GM18499 (cell line): ENCODE measurements around the gene WNT3A.
"Not testable (repeated sequence)": the region's sequence is repeated elsewhere in the genome, so short reads cannot be mapped to it uniquely, and the experiment has no call there.

Source experiments
- ATAC-seq: cut with Tn5 transposase; IDR thresholded peaks from one replicate; pipeline ENCODE4 v1.9.1; 2021; ENCODE audit warnings: moderate number of reproducible peaks; ENCODE audit not compliant: insufficient read depth, unreplicated experiment

The WNT3A gene

GRCh38 chr1:228009828-228010775 is 3.3 kb downstream of the WNT3A start:
- ATAC-seq = no peak

GRCh38 chr1:228010921-228011320 is 4.1 kb downstream of the WNT3A start:
- no peak for ATAC-seq

DNA sequence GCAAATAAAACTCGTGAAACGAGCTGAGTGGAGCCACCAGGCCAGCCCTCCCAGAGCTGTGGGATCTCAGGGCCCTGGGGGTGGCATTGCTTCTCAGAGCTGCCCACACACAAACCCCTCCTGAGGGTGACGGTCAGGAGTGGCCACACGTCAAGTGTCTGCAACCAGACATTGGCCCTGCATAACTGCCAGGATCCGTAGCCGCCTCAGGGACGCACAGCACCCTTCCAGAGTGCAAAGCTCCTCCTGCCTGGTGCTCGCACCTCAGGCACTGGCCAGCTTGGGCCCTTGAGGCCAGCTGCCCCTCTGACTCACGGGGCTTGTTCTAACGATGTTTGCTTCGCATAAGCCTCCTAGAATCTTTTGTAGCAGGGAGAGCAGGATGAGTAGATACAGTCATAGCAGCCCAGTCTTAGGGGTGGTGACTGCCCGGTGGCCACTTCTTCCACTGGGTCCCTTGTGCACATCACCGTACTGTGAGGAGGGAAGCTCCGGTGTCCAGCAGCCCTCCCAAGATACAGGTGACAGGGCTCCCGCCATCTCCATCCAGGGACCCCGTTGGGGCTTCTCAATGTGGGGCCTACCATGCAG is 5.0 kb downstream of the WNT3A start:
- no peak for ATAC-seq

GRCh38 chr1:228012555-228012954 is 5.8 kb downstream of the WNT3A start:
- ATAC-seq = no peak

DNA sequence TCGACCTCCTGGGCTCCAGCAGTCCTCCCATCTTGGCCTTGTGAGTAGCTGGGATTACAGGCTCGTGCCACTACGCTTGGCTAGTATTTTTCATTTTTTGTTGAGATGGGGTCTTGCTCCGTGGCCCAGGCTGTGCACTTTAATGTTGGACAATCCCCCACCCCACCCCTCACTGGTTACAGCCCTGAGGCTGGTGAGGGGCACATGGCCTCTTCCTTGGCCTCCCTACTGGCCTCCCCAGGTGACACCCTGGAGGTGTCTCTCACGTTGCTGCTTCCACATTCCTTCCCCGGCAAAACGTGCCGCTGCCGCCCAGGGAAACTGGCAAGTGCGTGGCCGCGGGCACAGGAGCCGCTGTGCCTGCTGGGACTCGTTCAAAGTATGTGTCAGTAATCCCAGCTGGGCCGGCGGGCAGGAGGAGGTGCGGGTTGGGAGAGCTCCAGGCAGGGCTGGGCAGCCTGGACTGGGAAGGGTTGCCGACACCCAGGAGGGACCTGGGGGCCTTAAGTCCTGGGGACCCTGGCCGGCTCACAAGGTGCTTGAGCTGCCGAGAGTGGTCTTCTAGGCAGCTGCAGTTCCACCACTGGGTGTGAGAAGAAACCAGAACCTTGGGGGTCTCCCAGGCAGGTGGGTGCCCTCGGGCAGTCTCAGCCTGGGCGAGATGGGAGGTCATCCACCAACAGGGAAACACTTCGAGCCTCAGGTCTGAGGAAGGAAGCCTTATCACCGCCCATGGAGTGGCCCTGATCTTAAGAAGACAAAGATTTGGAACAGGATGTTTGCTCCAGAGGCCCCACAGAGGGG is 6.5 kb downstream of the WNT3A start:
- ATAC-seq = no peak

GRCh38 chr1:228013935-228014930 is 7.4 kb downstream of the WNT3A start:
- no peak for ATAC-seq

DNA sequence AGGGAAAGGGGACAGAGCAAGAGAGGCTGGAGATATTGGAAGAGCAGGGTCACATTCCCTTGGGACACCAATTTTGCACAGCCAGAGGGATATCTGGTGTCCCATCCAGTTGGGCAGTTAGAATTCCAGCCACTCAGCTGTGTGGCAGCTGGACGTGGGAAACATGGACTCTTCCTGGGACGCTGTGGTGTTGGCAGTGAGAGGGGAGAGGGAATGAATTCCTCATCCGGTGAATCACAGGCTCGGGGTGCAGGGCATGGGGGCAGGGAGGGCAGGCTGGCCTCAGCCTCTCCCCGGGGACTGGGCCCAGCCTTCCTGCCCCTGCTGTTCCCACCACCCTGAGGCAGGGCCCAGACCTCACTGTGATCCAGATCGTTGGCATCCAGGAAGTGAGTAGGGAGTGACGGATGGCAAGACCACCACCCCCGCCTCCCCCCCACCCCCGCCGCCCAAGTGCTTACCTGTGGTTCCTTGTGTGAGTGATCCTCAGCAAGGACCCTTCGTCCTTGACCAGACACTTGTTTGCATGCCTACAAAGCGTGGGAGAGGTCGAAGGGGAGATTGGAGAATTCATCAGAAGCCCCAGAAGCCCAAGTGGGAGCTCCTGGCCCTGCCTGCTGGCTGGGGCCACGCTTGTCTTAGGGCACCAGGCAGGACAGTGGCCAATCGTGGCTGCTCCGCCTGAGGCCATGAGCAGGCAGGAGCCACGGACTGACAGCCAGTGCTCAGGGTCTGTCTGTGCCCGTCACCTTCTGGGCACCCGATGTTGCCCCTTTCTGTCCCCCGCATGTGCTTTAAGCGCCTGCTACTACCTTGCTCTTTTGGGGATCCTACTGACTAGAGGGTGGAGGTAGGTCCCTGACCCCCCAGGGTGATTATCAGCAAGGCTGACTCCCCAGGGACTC is 8.7 kb downstream of the WNT3A start:
- no peak for ATAC-seq

DNA sequence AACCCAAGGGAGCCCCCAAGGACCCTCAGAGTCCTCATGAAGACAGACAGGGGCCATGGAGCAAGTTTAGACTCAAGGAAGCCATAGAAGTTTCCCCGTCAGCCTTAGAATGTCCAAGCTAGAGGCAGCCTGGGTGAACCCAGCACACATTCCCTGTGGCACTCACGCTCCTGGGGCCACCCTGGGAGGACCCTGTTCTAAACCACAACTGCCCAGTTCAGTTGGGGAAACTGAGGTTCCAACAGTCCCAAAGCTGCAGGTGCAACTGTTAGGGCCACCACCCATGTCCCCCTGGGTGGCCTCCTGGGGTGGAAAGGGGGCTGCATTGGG is 9.3 kb downstream of the WNT3A start:
- ATAC-seq = no peak

DNA sequence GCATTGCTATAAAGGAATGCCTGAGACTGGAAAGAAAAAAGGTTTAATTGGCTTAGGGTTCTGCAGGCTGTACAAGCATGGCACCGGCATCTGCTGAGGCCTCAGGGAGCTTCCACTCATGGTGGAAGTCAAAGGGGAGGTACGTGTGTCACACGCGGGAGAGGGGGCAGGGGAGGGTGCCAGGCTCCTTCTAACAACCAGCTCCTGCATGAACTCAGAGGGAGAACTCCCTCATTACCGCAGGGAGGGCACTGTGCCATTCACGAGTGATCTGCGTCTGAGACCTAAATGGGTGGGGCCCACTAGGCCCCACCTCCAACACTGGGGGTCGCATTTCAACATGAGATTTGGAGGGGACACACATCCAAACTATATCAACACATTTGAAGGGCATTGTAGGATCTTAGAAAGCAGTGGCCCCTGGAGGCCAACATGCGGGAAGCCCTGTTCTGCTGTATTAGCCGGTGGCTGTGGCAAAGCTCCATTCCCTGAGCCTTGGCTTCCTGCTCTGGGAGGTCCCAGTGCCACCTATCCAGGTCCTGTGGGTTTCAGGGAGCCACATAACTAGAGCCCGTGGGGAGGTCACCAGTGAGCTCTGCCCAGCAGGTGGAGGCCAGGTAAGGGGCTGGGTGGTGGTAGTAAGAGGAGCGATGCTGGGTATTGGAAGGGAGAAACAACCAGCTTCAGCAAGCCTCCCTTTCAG is 10.0 kb downstream of the WNT3A start:
- no peak for ATAC-seq

DNA sequence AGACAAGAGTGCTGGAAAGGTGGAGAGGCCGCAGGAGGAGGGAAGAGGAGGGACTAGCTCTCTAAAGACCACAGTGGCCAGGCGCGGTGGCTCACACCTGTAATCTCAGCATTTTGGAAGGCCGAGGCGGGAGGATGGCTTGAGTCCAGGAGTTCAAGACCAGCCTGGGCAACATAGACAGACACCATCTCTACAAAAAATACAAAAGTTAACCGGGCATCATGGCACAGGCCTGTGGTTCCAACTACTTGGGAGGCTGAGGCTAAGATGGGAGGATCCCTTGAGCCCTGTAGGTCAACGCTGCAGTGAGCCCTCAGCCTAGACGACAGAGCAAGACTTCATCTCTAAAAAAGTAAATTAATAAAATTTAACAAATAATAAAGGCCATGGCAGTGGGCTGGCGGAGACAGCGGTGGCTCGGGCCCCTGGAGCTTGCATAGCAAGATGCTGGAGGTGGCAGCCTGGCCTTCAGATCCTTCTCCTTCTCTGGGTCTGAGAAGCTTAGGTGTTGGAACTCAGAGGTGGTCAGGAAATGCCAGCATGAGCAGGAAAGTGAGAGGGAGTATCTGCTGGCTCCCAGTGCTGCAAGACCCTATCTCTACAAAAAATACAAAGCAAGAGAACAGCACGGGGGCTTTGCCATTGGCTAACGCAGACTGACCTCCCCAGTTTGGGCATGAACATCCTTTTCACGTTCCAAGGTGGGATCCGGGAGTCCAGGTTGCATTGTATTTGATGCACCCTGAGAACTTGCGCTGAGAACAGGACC is 10.7 kb downstream of the WNT3A start:
- ATAC-seq = no peak

- ATAC-seq = no peak
These were observed 11.3 kb downstream of the WNT3A start for GRCh38 chr1:228018125-228018398.

- no peak for ATAC-seq
These were observed 12.3 kb downstream of the WNT3A start for GRCh38 chr1:228018961-228019721.

DNA sequence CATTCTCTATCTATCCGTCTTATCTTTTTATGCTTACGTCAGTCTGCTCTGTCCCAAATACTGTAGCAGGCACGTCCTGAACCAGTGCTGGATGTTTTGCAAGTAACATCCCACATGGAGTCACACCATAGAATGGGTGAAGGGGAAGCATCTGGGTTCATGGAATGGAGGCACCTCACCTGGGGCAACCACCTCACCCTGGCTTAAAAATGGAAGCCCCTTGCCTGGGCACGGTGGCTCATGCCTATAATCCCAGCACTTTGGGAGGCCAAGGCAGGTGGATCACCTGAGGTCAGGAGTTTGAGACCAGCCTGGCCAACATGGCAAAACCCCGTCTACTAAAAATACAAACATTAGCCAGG is 12.9 kb downstream of the WNT3A start:
- not testable (repeated sequence) for ATAC-seq

- ATAC-seq = no peak
These were observed 14.0 kb downstream of the WNT3A start for GRCh38 chr1:228020686-228021354.

- ATAC-seq = no peak
These were observed 14.7 kb downstream of the WNT3A start for GRCh38 chr1:228021355-228022030.
